Motor neuron (in vitro differentiated cells): Measurements from ENCODE around the gene SLC35B3. TPM values are rescaled to one million over a fixed set of nuclear protein-coding genes. Genes with fewer than 3 reads are reported as not detected.
A peak's percentile ranks its signal among the peaks of the same experiment; 100 is the strongest.

Source experiments
- ATAC-seq, 8 experiments: fragments of 200-7000 bp; cut with Tn5 transposase; replicated peaks in 6 of 8; 2 replicates each; pipeline ENCODE4 v1.8.0; 2021; ENCODE audit warnings: mild to moderate bottlenecking in 8 of 8, moderate library complexity in 8 of 8
- H3K27ac ChIP-seq, 2 donors: fragments of 250-450 bp; sonication (Bioruptor Pico); 2 replicates each; pipeline ENCODE4 v1.9.0; 2021; ENCODE audit warnings: antibody characterized with exemption in 2 of 2, mild to moderate bottlenecking in 2 of 2, moderate library complexity in 1 of 2
- H3K4me1 ChIP-seq, 2 donors: fragments of 250-450 bp; sonication (Bioruptor Pico); replicated peaks in 1 of 2; 2 replicates each; pipeline ENCODE4 v1.6.1; 2021; ENCODE audit warnings: antibody characterized with exemption in 2 of 2, mild to moderate bottlenecking in 2 of 2, moderate library complexity in 1 of 2
- H3K4me3 ChIP-seq, 5 donors: fragments of 250-450 bp; sonication (Bioruptor Pico); 2 replicates each; pipeline ENCODE4 v1.9.0; 2021; ENCODE audit warnings: antibody characterized with exemption in 5 of 5, mild to moderate bottlenecking in 5 of 5, moderate library complexity in 4 of 5
- WGBS, 10 experiments: fragments of 450-650 bp; shearing (Covaris generic); methylation state at CpG; one replicate each; pipeline ENCODE4 v1.0.0; 2022; 5-methylcytosine and 5-hydroxymethylcytosine counted together
- in situ Hi-C, 9 experiments: fragments of 400-800 bp; cut with MboI; loops; one replicate each; pipeline ENCODE4 v1.15.0; 2021; ENCODE audit warnings: low sequenced_read_pairs in 9 of 9, low pct_unique_long_range_greater_than_20kb in 2 of 9; ENCODE audit not compliant: unreplicated experiment in 9 of 9
- total RNA-seq, 8 experiments: library from RNA; unstranded; fragments of 300-600 nt; gene quantifications; 2 replicates each; pipeline versions ENCODE4 v1.2.3 to v1.2.4, GENCODE V29; 2022

Gene SLC35B3
- total RNA-seq, 8 experiments from 2014 or later = 9.3 to 27.3 (median 15.0) TPM

DNA sequence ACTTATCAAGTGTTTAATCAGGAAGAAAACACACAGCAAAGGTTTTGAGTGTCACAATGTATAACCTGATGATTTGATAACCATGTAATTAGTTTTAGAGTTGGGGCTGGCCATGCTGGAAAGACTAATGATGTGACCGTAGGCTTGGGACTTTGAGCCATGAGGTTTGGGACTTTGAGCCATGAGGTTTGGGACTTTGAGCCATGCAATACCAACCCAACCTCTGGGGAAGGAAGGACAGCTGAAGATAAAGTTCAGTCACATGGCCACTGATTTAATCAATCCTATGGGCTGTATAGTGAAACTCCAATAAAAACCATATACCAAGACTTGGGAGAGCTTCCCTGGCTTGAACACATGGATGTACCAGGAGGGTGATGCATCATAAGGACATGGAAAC, 32.8 kb downstream of the SLC35B3 start:
- in situ Hi-C loops = no loop called here
- 82 to 100% (median 100%) methylated on average over 1 of the region's 1 CpG; no CpG with 5 or more reads in 5 of the 10 experiments for WGBS, 10 experiments

DNA sequence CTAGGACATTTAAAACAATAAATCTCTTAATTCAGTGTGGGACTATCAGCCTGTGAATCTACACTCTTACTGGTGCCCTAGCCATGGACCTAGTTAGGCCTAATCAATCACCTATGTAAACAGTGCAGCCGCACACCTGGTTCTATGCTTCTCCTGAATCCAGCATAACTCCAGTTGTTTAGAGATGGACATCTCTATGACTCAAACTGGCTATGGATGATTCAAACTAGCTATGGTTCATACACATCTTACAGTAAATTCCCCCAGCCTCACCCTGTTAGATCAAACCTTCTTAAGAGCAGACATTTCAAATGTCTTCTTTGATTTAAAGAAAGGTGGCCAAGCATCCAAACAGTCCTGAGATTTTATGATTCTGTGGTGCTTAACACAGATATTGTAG, 34.7 kb downstream of the SLC35B3 start:
- ATAC-seq = no peak
- in situ Hi-C loops = no loop called here
- no peaks in the 10 kb centered on the region for H3K4me1 ChIP-seq
- 100% methylated on average over 1 of the region's 1 CpG; no CpG with 5 or more reads in 6 of the 10 experiments for WGBS, 10 experiments
- H3K27ac ChIP-seq = no peak overlapping the region
- no peak overlapping the region for H3K4me3 ChIP-seq

More for the DNA sequence above, 32.8 kb downstream of the SLC35B3 start:
- no peak for ATAC-seq
- no peaks in the 10 kb centered on the region for H3K4me1 ChIP-seq
- no peak overlapping the region for H3K4me3 ChIP-seq
- H3K27ac ChIP-seq = no peak overlapping the region

GRCh38 chr6:8392569-8392968, 42.8 kb downstream of the SLC35B3 start:
- ATAC-seq = peak in 2 of 8 experiments; percentile 45 to 77
- Histone ChIP-seq H3K4me3 (no peak overlapping the region), H3K4me1 (peaks cover 0 to 8% of the 10 kb centered on the region in 2 donors), H3K27ac (no peak overlapping the region)
- WGBS, 10 experiments = 0 to 100% (median 83%) methylated on average over 1 to 2 of the region's 2 CpGs
- in situ Hi-C loops = no loop called here

DNA sequence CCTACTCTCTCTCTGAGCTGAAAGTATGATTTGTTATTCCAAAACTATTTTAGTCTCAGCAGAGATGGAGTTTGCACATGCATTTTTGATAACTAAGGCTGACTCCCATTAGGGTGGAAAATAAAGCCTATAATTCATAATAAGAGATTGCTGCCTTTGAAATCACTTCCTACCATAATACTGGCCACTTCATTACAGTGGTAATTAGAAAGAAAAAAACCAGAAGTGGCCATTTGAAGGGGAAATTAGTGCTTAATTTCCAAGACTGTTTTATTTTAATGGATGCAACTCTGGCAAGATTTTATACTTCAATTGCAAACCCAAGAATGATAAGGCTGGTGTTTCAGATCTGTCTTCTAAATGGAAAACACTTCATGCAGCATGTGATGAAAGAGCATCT, 43.4 kb downstream of the SLC35B3 start:
- peak in 1 of 8 experiments; percentile 45 for ATAC-seq
- in situ Hi-C loops = no loop called here
- Histone ChIP-seq H3K4me1 (peaks cover 0 to 8% of the 10 kb centered on the region in 2 donors), H3K4me3 (no peak overlapping the region), H3K27ac (no peak overlapping the region)

DNA sequence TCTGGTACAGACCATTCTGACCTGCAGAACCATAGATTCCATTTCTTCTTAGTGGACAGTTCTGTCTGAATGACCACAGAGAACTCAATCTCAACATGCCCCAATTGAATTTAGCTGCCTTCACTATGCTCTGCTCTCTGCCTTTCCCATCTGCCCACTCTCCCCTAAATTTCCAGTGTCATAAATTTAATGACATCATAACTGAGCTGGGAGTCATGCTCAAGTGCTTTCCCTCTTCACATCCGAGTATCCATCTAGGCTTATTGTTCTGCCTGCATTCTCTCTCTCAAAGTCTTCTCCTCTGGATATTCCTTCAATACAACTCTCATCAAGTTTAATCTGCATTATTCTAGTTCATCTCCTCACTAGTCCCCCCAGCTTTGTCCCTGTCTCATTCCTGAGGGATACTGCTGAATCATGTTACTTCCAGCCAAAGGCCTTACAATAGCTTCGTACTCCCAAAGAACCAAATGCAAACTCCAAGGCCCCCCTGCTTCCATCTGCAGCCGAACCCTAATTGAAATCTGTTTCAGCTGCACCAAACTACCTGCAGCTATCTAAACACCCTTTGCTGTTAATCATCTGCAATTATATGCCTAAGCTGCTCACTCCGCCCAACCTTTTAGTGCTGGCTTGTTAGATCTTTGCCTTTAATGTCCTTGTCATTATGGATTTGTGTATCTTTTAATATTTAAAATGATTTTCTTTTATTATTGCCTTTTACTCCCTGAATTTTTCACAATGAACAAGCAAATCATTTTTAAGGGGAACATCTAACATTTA, 46.1 kb downstream of the SLC35B3 start:
- Histone ChIP-seq H3K27ac (no peak overlapping the region), H3K4me3 (no peak overlapping the region), H3K4me1 (peaks cover 0 to 8% of the 10 kb centered on the region in 2 donors)
- in situ Hi-C loops = no loop called here
- ATAC-seq = peak in 5 of 8 experiments; percentile 54 to 96 (median 74)
- 33 to 100% (median 63%) methylated on average over 1 to 4 of the region's 4 CpGs for WGBS, 10 experiments

DNA sequence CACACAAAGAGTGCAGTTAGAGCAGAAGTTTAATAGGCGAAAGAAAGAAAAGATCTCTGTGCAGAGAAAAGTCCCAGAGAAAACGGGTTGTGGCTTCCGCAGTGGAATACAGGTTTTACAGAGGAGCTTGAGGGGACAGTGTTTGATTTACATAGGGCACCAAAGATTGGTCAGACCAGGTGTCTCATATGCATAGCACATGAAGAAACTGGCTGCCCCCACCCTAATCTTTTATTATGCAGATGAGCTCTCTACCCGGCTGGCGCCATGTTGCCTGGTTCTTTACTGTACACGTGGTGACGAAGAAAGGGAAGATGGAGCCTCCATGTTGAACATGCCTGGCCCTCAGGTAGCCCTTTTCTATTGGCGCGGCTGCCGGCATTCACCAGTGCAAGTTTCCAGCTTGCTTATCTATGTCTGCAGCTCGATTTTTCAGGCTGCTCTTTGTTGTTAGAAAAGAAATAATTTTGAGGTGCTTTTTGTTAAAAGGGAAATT, 47.4 kb downstream of the SLC35B3 start:
- Histone ChIP-seq H3K4me1 (peaks cover 0 to 8% of the 10 kb centered on the region in 2 donors), H3K4me3 (no peak overlapping the region), H3K27ac (no peak overlapping the region)
- WGBS, 10 experiments = 46 to 93% (median 82%) methylated on average over 3 to 10 of the region's 11 CpGs; no CpG with 5 or more reads in 2 of the 10 experiments
- in situ Hi-C loops = no loop called here
- no peak for ATAC-seq

DNA sequence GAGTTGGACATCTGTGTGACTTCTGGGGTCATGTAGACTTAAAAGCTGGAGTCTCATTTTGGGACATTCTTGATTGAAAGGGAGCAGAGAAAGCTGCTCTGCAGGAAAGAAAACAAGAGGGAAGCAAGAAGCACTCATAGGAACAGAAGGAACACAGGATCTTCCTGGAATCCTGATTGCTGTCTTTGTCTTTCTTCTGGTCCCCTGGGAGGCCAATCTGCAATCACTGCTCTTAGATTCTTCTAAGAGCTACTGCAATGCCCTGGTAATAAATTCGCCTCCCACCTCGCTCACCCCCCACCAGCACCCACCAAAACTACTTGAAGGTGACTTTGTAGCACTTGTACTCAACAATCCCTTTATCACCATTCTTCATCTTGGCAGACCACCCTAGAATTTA, 51.8 kb downstream of the SLC35B3 start:
- Histone ChIP-seq H3K4me1 (peaks cover 0 to 5% of the 10 kb centered on the region in 2 donors), H3K4me3 (no peak overlapping the region), H3K27ac (no peak overlapping the region)
- in situ Hi-C loops = no loop called here
- 17 to 70% (median 54%) methylated on average over 2 of the region's 2 CpGs; no CpG with 5 or more reads in 4 of the 10 experiments for WGBS, 10 experiments
- ATAC-seq = no peak

DNA sequence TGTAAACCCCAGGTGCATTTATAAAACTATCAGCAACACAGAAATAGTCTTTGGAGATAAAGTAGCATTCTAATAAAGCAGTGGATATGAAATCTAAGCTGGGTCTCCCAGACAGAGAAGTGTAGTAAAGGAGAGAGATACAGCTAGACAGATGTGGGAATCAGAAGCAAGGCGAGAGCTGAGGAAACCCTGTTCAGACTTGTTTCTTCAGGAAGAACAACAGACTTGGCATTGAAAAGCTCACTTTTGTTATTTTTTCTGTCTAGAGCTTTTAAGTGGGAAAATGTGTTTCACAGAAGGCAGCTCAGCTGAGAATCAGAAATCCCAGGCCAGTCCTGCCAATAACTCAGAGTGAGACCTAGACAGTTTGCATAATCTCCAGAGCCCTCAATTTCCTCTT, 52.9 kb downstream of the SLC35B3 start:
- ATAC-seq = no peak
- in situ Hi-C loops = no loop called here
- WGBS, 10 experiments = 83 to 100% methylated on average over 1 of the region's 1 CpG; no CpG with 5 or more reads in 8 of the 10 experiments
- H3K4me3 ChIP-seq = no peak overlapping the region
- H3K27ac ChIP-seq = no peak overlapping the region
- peaks cover 0 to 13% of the 10 kb centered on the region in 2 donors for H3K4me1 ChIP-seq

- 8 to 100% (median 87%) methylated on average over 1 to 4 of the region's 4 CpGs for WGBS, 10 experiments
- H3K27ac ChIP-seq = no peak overlapping the region
- in situ Hi-C loops = no loop called here
- H3K4me1 ChIP-seq = peaks cover 0 to 13% of the 10 kb centered on the region in 2 donors
- peak in 2 of 8 experiments; percentile 28 to 31 for ATAC-seq
- H3K4me3 ChIP-seq = no peak overlapping the region
These were observed 59.4 kb downstream of the SLC35B3 start for GRCh38 chr6:8375916-8376315.
